DND-41 (cell line): ENCODE results near the gene NDUFA12.
"Not testable (repeated sequence)": the region's sequence is repeated elsewhere in the genome, so short reads cannot be mapped to it uniquely, and the experiment has no call there.

Experiments
- ATAC-seq: fragments of 200-7000 bp; cut with Tn5 transposase; 3 replicates; pipeline ENCODE4 v1.9.1; 2021; ENCODE audit warnings: low read depth; ENCODE audit not compliant: insufficient read depth
- DNase-seq: peaks from one replicate; pipeline ENCODE4 v3.0.0-alpha.2; 2020
- H2AFZ ChIP-seq: 2 replicates; pipeline ENCODE4 v1.6.0; 2012; ENCODE audit warnings: low read depth, low read length
- H3K27ac ChIP-seq: 2 replicates; pipeline ENCODE4 v1.5.1; 2012; ENCODE audit warnings: low read length, inconsistent platforms
- H3K27me3 ChIP-seq: fragments of 200-600 bp; sonication (generic); 2 replicates; pipeline ENCODE4 v1.6.0; 2012; ENCODE audit warnings: low read length, mild to moderate bottlenecking, inconsistent platforms; ENCODE audit not compliant: insufficient read depth, poor library complexity
- H3K36me3 ChIP-seq: 2 replicates; pipeline ENCODE4 v1.5.1; 2012; ENCODE audit warnings: low read length, inconsistent platforms; ENCODE audit not compliant: insufficient read depth
- H3K4me1 ChIP-seq: 2 replicates; pipeline ENCODE4 v1.5.1; 2012; ENCODE audit warnings: mild to moderate bottlenecking, low read length; ENCODE audit not compliant: insufficient read depth
- H3K4me2 ChIP-seq: 2 replicates; pipeline ENCODE4 v1.6.0; 2012; ENCODE audit warnings: mild to moderate bottlenecking, moderate library complexity, low read length, inconsistent platforms; ENCODE audit not compliant: insufficient read depth
- H3K4me3 ChIP-seq, 2 experiments: fragments of 200-600 bp in 1 of 2; shearing (Covaris generic) in 1 of 2; 2 replicates each; pipeline ENCODE4 v1.5.1; 2012 to 2016; ENCODE audit warnings: inconsistent platforms in 2 of 2, low read length in 2 of 2, mild to moderate bottlenecking in 2 of 2, low read depth in 1 of 2, moderate library complexity in 1 of 2
- H3K79me2 ChIP-seq: 2 replicates; pipeline ENCODE4 v1.6.0; 2012; ENCODE audit warnings: low read length, inconsistent platforms; ENCODE audit not compliant: insufficient read depth
- H3K9ac ChIP-seq: 2 replicates; pipeline ENCODE4 v1.6.0; 2012; ENCODE audit warnings: low read depth, mild to moderate bottlenecking, inconsistent platforms, low read length, moderate library complexity
- H3K9me3 ChIP-seq: 2 replicates; pipeline ENCODE4 v1.5.1; 2012; ENCODE audit warnings: low read length, moderate library complexity, mild to moderate bottlenecking, inconsistent platforms; ENCODE audit not compliant: insufficient read depth, severe bottlenecking
- H4K20me1 ChIP-seq: 2 replicates; pipeline ENCODE4 v1.6.0; 2012; ENCODE audit warnings: low read length; ENCODE audit not compliant: insufficient read depth
- EZH2 ChIP-seq: IDR thresholded peaks from 3 replicates; pipeline ENCODE4 v1.6.1; 2012; ENCODE audit warnings: borderline replicate concordance, low read depth, mild to moderate bottlenecking, moderate library complexity, low read length, inconsistent platforms; ENCODE audit not compliant: severe bottlenecking
- TF ChIP-seq, protein P1 (sequence below): IDR thresholded peaks from 2 replicates; pipeline ENCODE4 v1.5.1; 2012; ENCODE audit warnings: borderline replicate concordance, low read length, moderate library complexity, mild to moderate bottlenecking; ENCODE audit not compliant: poor library complexity, severe bottlenecking; ENCODE audit errors: extremely low read depth

The NDUFA12 gene

DNA sequence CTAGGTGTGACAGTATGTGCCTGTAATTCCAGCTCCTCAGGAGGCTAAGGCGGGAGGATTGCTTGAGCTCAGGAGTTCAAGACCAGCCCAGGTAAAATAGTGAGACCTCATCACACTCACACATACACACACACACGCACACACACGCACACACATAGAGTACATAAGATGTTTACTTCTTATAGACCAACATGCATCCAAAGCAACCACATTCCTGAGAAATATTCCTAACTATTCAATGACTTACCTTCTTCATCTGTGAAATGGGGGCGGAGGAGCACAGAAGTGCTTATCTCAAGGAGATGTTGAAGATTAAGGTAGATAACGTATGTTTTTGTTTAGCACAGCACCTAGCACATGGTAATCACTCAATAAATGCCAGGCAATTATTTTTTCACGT, 6.4 kb downstream of the NDUFA12 start:
- H3K36me3 ChIP-seq = peaks cover 34% of the 10 kb centered on the region

GRCh38 chr12:94994312-94994711, 9.2 kb downstream of the NDUFA12 start:
- H3K4me1 ChIP-seq = peaks cover 5% of the 10 kb centered on the region
- peaks cover 12% of the 10 kb centered on the region; the same call in 1 of the 2 replicates for H4K20me1 ChIP-seq
- peaks cover 46% of the 10 kb centered on the region for H3K79me2 ChIP-seq
- H3K9me3 ChIP-seq = no peaks in the 10 kb centered on the region
- no peak overlapping the region for H3K4me3 ChIP-seq
- DNase-seq = no peak
- H3K27me3 ChIP-seq = no peaks in the 10 kb centered on the region
- ATAC-seq = no peak
- TF ChIP-seq, protein P1, sequence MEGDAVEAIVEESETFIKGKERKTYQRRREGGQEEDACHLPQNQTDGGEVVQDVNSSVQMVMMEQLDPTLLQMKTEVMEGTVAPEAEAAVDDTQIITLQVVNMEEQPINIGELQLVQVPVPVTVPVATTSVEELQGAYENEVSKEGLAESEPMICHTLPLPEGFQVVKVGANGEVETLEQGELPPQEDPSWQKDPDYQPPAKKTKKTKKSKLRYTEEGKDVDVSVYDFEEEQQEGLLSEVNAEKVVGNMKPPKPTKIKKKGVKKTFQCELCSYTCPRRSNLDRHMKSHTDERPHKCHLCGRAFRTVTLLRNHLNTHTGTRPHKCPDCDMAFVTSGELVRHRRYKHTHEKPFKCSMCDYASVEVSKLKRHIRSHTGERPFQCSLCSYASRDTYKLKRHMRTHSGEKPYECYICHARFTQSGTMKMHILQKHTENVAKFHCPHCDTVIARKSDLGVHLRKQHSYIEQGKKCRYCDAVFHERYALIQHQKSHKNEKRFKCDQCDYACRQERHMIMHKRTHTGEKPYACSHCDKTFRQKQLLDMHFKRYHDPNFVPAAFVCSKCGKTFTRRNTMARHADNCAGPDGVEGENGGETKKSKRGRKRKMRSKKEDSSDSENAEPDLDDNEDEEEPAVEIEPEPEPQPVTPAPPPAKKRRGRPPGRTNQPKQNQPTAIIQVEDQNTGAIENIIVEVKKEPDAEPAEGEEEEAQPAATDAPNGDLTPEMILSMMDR = no peak
- TF ChIP-seq EZH2 = no peak
- no peak overlapping the region for H3K9ac ChIP-seq
- H2AFZ ChIP-seq = no peak overlapping the region
- H3K27ac ChIP-seq = no peak overlapping the region
- peaks cover 29% of the 10 kb centered on the region for H3K36me3 ChIP-seq
- H3K4me2 ChIP-seq = no peak overlapping the region

More for the DNA sequence above, 6.4 kb downstream of the NDUFA12 start:
- peaks cover 71% of the 10 kb centered on the region for H3K79me2 ChIP-seq
- H3K9ac ChIP-seq = no peak overlapping the region
- DNase-seq (no peak), ATAC-seq (no peak)
- H3K9me3 ChIP-seq = no peaks in the 10 kb centered on the region
- H3K27me3 ChIP-seq = no peaks in the 10 kb centered on the region
- H4K20me1 ChIP-seq = peaks cover 3% of the 10 kb centered on the region; the same call in 1 of the 2 replicates
- no peak overlapping the region for H2AFZ ChIP-seq
- H3K4me1 ChIP-seq = peaks cover 25% of the 10 kb centered on the region; the same call in 1 of the 2 replicates
- H3K4me2 ChIP-seq = no peak overlapping the region
- TF ChIP-seq EZH2 = no peak
- TF ChIP-seq, protein P1 = no peak
- no peak overlapping the region for H3K27ac ChIP-seq
- no peak overlapping the region for H3K4me3 ChIP-seq

GRCh38 chr12:94993855-94994254, 9.6 kb downstream of the NDUFA12 start:
- H3K36me3 ChIP-seq = peaks cover 29% of the 10 kb centered on the region
- not testable (repeated sequence) for H3K27ac ChIP-seq, H3K4me2 ChIP-seq

DNA sequence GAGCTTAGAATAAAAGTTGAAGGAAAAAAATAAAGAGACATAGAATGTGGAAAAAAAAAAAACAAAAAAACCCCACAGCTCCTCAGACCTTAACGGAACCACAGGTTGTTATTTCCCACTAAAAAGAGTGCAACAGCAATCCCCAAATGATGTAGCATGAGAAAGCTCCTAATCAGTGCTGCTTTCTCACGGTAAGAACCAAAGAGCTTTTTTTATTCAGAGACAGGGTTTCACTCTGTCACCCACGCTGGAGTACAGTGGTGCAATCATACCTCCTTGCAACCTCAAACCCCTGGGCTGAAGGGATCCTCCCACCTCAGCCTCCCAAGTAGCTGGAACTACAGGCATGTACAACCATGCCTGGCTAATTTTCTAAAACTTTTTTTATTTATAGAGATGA, 13.3 kb downstream of the NDUFA12 start:
- no peak overlapping the region for H3K27ac ChIP-seq
- ATAC-seq = no peak
- no peak overlapping the region for H3K9ac ChIP-seq
- no peaks in the 10 kb centered on the region for H3K27me3 ChIP-seq
- no peak for TF ChIP-seq EZH2
- TF ChIP-seq, protein P1 = no peak
- peaks cover 29% of the 10 kb centered on the region for H3K36me3 ChIP-seq
- no peak for DNase-seq
- H3K4me3 ChIP-seq = no peak overlapping the region
- no peaks in the 10 kb centered on the region for H3K9me3 ChIP-seq
- H3K4me2 ChIP-seq = no peak overlapping the region
- H3K79me2 ChIP-seq = peaks cover 22% of the 10 kb centered on the region; the same call in 1 of the 2 replicates
- H4K20me1 ChIP-seq = peaks cover 29% of the 10 kb centered on the region
- H2AFZ ChIP-seq = no peak overlapping the region
- H3K4me1 ChIP-seq = peaks cover 34% of the 10 kb centered on the region

More at GRCh38 chr12:94993855-94994254, 9.6 kb downstream of the NDUFA12 start:
- ATAC-seq, H2AFZ ChIP-seq, H3K9ac ChIP-seq, H3K27me3 ChIP-seq, DNase-seq, H3K4me3 ChIP-seq, H3K4me1 ChIP-seq, H3K9me3 ChIP-seq: not testable (repeated sequence)
- H4K20me1 ChIP-seq = peaks cover 16% of the 10 kb centered on the region
- peaks cover 42% of the 10 kb centered on the region for H3K79me2 ChIP-seq
